GM19193 (cell line): ENCODE data around the gene LRRC17.

Experiments used
- POLR2A ChIP-seq: IDR thresholded peaks from 4 replicates; pipeline ENCODE4 v1.6.1; 2011; ENCODE audit not compliant: insufficient read depth, insufficient read length; ENCODE audit errors: extremely low read depth

Gene LRRC17, protein sequence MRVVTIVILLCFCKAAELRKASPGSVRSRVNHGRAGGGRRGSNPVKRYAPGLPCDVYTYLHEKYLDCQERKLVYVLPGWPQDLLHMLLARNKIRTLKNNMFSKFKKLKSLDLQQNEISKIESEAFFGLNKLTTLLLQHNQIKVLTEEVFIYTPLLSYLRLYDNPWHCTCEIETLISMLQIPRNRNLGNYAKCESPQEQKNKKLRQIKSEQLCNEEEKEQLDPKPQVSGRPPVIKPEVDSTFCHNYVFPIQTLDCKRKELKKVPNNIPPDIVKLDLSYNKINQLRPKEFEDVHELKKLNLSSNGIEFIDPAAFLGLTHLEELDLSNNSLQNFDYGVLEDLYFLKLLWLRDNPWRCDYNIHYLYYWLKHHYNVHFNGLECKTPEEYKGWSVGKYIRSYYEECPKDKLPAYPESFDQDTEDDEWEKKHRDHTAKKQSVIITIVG

DNA sequence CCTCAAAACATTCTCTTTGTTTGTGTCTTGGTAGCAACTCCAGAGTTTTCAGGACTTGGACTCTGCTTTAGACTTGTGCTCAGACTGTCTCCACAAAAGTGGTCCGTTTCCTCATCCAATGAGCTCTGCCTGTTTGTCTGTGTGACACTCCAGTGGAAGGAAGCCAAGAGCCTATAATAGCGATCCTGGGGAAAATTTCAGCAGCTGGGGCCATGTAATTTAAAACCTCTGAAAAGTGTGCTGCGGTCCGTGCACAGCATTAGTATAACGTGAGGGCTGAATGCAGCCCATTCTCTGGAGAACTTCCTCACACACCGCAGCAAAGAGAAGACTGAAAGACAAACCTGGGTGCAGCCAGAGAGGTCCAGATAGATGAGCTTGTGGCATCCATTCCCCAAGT, at the start of gene LRRC17:
LRRC17 (plus strand) TSS at position 259 of the 400 bp plus-strand sequence. CDS start 20,914 bp downstream, outside the sequence.
- TF ChIP-seq POLR2A: no peak

DNA sequence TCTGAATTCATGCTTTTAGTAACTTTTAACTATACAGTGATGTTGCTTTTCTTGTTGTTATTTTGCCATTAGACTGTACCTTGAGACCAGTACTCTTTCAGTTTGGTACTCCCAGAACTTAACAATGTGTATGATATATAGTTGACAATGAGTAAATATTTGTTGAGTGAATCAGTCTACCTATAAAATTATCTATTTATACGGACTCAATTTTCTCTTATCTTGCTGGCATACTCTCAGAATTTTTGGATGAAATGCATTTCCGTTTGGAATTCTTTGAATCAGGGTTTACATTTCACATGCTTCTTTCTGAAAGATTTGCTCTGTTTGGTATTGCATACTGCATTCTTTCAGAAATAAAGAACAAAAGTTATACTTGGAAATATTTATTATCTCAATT, 47.8 kb upstream of the LRRC17 start:
- no peak for TF ChIP-seq POLR2A

DNA sequence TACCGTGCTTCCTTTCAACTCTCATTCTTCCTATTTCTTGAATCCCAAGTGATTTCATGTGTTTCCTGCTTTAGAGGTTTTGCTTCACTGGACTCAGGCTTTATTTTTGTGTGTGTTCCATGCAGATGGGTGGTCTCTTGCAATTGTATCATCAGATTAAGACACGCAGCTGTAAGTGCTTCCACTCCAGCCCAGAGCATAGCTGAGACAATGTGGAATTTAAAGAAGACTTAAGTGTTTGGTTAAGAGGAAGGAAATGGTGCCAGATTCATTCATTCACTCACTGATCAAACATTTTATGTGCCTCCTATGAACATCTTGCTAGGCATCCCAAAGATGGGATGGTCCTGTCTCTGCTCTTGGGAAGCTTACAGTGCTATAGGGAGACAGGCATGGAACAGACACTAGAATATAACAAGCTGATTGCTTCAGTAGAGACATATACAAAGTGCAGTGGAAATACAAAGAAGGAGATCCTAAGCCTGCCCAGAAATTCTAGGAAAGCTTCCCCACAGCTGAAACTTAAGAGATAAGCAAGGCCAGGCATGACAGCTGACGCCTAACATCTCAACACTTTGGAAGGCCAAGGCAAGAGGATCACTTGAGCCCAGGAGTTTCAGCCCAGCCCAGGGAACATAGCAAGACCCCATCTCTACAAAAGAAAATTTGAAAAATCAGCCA, 46.1 kb upstream of the LRRC17 start:
- TF ChIP-seq POLR2A: no peak

DNA sequence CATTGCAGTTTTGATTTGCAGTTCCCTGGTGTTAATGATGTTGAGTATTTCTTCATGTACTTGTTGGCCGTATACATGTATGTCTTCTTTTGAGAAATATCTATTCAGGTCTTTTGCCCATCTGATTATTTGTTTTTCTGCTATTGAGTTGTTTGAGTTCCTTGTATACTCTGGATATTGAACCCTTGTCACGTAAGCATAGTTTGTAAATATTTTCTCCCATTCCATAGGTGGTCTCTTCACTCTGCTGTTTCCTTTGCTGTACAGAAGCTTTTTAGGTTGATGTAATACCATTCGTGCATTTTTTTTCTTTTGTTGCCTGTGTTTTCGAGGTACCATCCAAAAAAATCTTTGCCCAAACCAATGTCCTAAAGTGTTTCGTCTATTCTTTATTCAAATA, 43.6 kb upstream of the LRRC17 start:
- no peak for TF ChIP-seq POLR2A

DNA sequence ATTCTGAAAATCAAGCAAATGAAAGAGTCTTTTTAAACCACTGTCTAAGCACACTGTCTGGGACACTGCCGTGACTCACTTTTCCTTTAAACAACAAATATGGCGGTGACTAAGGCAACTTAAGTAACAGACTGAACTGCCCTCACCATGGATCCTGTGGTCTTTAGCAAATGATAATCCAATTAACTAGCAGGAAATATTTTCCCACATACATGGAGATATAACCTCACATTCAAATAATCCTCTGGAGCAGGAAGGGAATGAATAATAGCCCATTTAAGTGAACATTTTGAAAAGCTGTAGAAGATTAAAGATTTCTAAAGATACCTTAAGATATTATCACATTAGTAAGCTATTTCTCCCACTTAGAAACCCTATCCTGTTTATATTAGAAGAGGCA, 40.3 kb upstream of the LRRC17 start:
- no peak for TF ChIP-seq POLR2A

DNA sequence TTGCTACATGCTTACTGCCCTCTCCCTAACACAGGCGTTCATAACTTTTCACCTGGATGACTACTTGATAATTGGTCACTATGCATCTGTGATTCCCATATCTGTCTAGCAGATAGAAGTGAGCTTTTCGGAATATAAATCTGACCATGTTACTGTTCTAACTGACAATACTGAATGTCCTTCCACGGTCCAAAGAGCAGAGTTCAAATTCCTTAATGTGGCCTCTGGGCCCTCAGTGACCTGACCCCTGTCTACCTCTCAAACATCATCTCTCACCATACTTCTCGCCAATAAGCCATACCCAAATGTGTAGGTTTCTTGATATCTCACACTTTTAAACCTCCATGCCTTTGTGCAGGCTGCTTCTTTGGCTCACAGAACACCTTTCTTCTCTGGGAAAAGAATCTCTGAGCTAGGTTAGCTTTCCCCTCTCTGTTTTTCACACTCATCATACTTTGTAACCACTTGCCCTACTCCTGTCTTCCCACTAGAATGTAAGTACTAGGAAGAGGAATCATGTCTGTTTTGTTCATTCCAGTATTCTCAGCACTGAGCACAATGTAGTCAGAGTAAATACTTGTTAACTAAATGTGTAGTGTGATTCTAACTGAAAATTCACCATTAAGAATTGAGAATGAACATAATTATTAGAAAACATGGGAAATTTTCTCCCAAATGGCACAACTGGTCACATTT, 39.2 kb upstream of the LRRC17 start:
- no peak for TF ChIP-seq POLR2A

DNA sequence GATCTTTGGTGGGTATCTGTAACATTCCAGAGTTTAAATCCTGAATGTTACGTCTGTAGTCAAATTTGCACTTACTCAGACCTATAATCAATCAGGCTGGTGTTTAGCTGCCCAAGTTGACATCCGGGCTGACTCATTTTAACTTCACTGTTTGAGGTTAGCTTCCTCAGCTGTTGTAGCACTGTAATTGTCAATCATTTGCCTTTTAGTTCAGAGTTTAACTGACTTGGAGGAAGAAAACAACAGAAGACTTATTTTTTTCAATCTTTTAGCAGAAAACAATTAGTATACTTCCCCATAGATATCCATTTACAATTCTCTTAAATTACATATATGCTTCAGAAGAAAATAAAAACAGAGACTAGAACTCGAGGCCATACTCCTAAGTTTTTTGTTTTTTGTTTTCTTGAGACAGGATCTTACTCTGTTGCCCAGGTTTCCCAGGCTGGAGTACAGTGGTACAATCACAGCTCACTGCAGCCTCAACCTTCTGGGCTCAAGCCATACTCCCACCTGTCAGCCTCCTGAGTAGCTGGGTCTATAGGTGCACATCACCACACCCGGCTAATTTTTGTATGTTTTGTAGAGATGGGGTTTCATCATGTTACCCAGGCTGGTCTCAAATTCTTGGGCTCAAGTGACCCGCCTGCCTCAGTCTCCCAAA, 38.5 kb upstream of the LRRC17 start:
- no peak for TF ChIP-seq POLR2A

DNA sequence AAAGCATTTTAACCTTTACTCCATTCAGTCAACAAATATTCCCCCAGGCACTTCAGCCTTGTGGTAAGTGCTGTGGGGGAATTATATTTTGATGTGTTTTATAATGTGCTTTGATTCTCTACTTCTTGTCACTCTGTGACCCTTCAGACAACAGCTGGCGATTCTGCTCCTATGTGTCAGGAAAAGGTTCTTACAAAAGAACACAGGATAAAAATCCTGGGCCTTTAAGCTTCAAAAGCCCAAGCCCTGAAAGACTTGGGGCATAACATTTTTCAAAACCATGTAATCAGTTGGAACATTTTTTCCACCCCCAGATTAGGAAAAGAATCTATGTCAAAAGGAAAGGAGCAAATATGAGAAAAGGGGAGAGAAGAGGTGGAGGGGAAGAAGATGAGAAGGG, 37.8 kb upstream of the LRRC17 start:
- TF ChIP-seq POLR2A: no peak

DNA sequence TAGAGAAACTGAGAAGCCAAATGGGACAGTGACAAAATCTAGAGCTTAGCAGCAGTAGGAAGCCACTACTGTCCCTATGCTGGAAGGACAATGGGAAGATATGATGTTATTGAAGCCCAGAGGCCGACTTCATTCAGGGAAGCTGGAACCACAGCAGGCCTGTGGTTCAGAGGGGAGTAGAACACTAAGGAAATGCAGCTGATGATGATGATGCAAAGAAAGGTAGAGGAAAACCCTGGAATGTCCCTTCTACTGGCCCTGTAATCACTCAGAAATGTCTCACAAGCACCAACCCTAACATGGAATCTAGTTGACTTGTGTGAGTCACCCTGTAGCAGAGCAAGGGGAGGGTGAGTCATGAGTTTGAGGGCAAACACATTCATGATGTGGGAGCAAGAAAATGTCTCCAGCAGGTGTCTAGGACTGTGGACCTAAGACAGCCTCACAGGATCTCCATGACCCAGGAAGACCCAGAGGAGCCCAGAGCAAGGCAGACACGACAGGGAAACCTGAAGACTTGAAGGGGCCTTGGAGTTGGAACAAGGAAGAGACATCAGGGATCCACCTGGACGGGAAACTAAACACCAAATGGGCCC, 37.0 kb upstream of the LRRC17 start:
- no peak for TF ChIP-seq POLR2A

DNA sequence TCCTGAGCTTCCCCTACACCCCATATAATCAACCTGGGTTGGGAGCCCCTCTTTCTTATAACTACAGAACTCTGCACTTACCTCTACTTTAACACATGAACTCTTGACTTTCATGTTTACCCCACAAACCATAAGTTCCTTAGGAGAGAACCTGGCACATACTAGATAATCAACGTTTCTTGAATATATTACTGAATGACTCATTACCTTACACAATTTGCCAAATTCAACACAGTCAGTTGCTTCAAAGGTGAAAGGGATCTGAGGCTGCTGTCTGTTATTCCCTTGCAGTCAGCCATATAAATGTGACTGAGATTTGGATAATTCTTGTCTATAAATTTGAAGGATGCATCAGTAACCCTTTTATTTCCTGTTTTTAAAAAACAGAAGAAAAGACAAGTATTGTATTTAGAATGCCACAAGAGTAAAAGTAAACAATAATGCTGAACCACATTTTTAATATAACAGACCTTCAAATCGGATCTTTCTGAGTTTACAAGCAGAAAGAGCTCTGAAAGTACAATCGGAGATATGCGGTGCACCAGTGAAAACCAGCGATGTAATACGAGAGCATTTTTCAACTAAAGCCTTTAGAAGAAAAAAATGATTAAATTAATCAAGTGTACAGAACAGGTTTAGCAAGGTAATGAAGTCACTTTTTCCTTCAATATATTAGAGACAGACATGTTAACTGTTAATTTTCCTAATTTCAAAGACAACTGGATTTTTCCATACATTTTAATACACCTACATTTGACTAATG, 29.5 kb upstream of the LRRC17 start:
- TF ChIP-seq POLR2A: no peak

DNA sequence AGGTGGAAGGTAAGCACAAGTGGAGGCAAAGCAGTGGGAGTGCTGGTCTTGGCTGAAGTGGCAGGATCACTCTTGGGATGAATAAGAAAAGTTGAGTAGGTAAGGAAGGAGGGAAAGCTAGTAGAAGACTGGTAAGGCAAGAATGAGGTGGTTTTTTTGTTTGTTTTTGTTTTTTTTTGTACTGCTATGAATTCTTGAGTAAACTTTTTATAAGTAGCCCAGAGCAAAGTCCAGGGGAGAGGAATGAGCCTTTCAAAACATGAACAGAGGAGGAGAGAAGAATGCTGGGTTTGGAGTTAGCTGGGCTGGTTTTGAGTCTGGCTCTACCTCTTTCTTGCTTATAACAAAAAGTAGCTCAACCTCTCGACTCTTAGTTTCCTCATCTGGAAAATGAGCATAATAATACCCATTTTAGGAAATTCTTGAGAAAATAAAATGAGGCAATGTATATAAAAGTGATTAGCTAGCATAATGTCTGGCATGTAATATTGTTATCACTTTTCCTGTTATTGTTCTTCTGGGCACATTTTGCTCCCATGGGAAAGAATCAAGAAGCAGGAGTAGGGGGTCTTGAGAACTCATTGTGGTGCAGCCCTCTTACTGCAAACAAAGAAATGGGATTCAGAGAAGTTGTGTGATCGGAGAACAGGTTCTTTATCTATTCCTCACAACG, 24.1 kb upstream of the LRRC17 start:
- no peak for TF ChIP-seq POLR2A

DNA sequence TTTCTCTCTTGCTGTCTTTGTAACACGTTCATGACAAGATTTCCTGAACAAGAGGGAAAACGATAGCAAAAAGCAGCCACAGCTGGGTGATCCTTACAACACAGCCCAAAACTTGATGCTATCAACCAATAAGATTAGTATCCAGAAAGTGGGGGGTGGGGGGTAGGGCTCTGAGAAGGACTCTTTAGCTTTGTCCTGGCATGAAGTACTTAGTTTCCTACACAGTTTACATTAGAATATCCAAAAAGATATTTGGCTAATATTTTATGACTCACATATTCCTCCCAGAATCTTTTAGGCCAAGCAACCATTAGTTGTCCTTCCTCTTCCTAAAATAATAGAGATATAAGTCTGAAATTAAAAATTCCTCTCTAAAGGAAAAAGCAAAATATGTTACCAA, 22.9 kb upstream of the LRRC17 start:
- TF ChIP-seq POLR2A: no peak

DNA sequence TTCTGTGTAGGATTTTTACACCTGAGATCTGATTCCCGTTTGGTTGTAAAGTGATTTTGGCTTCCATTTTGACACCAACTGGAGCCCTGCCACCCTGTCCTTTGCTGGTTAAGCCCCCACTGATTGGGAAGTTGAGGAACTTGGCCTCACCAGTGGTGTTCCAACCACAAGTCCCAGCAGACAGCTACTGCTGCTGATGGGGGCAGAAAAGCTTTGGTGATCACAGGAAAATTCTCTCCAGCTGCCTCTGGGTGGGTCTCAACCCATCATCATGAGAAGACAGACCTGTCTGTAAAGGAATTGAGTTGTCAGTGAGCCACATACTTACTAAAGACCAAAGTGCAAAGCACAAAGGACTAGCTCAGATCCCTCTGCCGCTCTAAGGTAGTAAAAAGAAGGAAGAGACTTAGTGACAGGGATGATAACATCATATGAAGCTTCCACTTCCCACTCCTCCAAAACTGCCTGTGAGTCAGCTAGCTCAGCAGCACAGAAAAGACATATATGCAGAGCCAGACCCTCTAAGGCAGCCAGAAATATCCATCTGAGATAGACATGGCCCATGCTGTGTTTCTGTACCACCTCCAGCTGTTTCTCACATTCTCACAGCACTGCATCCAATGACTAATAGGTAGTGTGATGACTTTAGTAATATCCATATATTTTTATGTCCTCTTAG, 22.4 kb upstream of the LRRC17 start:
- TF ChIP-seq POLR2A: no peak

DNA sequence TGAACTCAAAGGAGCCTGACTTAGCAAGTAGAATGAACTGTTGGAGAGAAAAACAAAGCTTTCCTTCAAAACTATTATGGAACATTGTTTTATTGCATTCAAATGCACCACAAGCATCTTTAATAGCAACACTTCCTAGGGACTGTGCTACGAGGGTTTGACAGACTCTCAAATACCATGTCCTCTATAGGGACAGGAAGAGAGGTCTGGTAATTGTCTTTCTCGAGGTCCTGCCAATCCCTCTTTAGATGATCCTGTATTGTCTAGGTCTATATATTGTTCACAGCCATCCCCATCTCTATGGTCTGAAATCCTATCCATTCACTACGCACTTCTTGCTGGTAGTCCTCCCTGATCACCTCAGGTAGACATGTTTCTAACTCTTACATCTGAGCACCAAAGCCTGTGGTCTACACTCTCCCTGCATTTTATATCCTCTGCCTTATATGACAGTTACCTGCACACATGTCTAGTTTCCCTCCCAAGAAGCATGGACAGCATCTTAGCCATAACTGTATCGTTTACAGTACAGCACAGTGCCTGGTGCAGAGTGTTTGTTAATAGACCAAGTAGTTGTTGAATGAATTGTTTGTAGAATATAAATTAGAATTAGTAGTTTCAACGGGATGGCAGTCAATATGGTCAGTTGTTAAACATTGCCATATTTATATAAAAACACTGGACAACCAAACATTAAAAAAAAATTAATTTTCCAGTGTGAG, 21.7 kb upstream of the LRRC17 start:
- TF ChIP-seq POLR2A: no peak
